HepG2 (cell line): Measurements from ENCODE around the gene ICOS. TPM values are rescaled to one million over a fixed set of nuclear protein-coding genes. Genes with fewer than 3 reads are reported as not detected.

Experiments
- ATAC-seq: fragments of 200-7000 bp; cut with Tn5 transposase; 3 replicates; pipeline ENCODE4 v1.9.1; 2020; ENCODE audit warnings: mild to moderate bottlenecking, moderate library complexity
- BruUV-seq: library from RNA; stranded (reverse); fragments of 400-500 nt; replicated peaks from 2 replicates; lab custom pipeline; 2021; lab: Mats Ljungman, UMichigan
- CTCF ChIA-PET: fragments of 300-600 bp; formaldehyde crosslinking; extraction: SDS; loops from one replicate; lab custom pipeline; 2021; ENCODE audit warnings: low total read pairs, inconsistent platforms, low intra/inter-chr PET ratio; lab: Yijun Ruan, JAX
- POLR2A ChIA-PET: fragments of 350-600 bp; sonication (Branson Sonifier 250); formaldehyde crosslinking; loops from one replicate; lab custom pipeline; 2020; ENCODE audit warnings: antibody characterized with exemption, inconsistent platforms; lab: Yijun Ruan, JAX
- DNase-seq: peaks from one replicate; pipeline ENCODE4 v3.0.0-alpha.2; 2015; ENCODE audit warnings: low spot score
- FAIRE-seq: peaks from 3 replicates; lab custom pipeline; 2011; peaks lifted over from hg19 to GRCh38; lab: Jason Lieb, UNC
- H2AFZ ChIP-seq: one replicate; pipeline ENCODE4 v1.6.1; 2011; ENCODE audit warnings: low read length, inconsistent platforms
- H3K27ac ChIP-seq: fragments of 300-600 bp; 3 replicates; pipeline ENCODE4 v1.8.0; 2011; ENCODE audit warnings: mixed run types, mild to moderate bottlenecking, mixed read lengths, low read length, inconsistent platforms; ENCODE audit not compliant: insufficient read depth; ENCODE audit errors: extremely low read length
- H3K27me3 ChIP-seq, 2 experiments: fragments of 200-600 bp in 1 of 2; 2 replicates in 1 of 2; 3 replicates in 1 of 2; pipeline versions ENCODE4 v1.6.0 to v1.8.0; 2011; ENCODE audit warnings: low read length in 2 of 2, mild to moderate bottlenecking in 2 of 2, moderate library complexity in 2 of 2, inconsistent platforms in 1 of 2; ENCODE audit not compliant: insufficient read depth in 2 of 2, control insufficient read depth in 1 of 2
- H3K36me3 ChIP-seq, 2 experiments: fragments of 200-600 bp in 1 of 2; replicated peaks in 1 of 2; 2 replicates in 1 of 2; 3 replicates in 1 of 2; pipeline versions ENCODE4 v1.5.1 to v1.8.0; 2011; ENCODE audit warnings: low read length in 2 of 2, inconsistent platforms in 1 of 2; ENCODE audit not compliant: insufficient read depth in 2 of 2, control insufficient read depth in 1 of 2
- H3K4me1 ChIP-seq: 2 replicates; pipeline ENCODE4 v1.5.1; 2012; ENCODE audit warnings: low read length, inconsistent platforms; ENCODE audit not compliant: insufficient read depth
- H3K4me2 ChIP-seq: 2 replicates; pipeline ENCODE4 v1.6.0; 2011; ENCODE audit warnings: low read depth, low read length, inconsistent platforms
- H3K4me3 ChIP-seq, 3 experiments: fragments of 200-600 bp in 1 of 3; sonication (generic), shearing (Covaris generic) in 1 of 3; replicated peaks in 1 of 3; 2 replicates each; pipeline ENCODE4 v1.5.1; 2011 to 2016; ENCODE audit warnings: low read length in 3 of 3, inconsistent platforms in 2 of 3, low read depth in 2 of 3, mild to moderate bottlenecking in 2 of 3, control low read depth in 1 of 3, mixed read lengths in 1 of 3; ENCODE audit not compliant: insufficient read depth in 1 of 3
- H3K79me2 ChIP-seq: one replicate; pipeline ENCODE4 v1.6.1; 2011; ENCODE audit warnings: low read length, inconsistent platforms; ENCODE audit not compliant: insufficient read depth
- H3K9ac ChIP-seq: 2 replicates; pipeline ENCODE4 v1.6.0; 2011; ENCODE audit warnings: mild to moderate bottlenecking, low read depth, low read length, inconsistent platforms; ENCODE audit not compliant: insufficient read depth
- H3K9me3 ChIP-seq: 2 replicates; pipeline ENCODE4 v1.5.1; 2012; ENCODE audit warnings: mild to moderate bottlenecking, low read length
- H4K20me1 ChIP-seq: 2 replicates; pipeline ENCODE4 v1.6.0; 2011; ENCODE audit warnings: inconsistent platforms, mild to moderate bottlenecking, low read length, moderate library complexity; ENCODE audit not compliant: insufficient read depth
- FOXA3 ChIP-seq: IDR thresholded peaks from 2 replicates; pipeline ENCODE4 v1.6.1; 2016; ENCODE audit warnings: missing genetic modification reagents, missing compliant biosample characterization
- SOX6 ChIP-seq, 2 experiments: fragments of 450-650 bp in 1 of 2; sonication (generic) in 1 of 2; formaldehyde crosslinking in 1 of 2; IDR thresholded peaks; 2 replicates each; pipeline versions ENCODE4 v1.4.0 to v1.6.1; 2017 to 2020; ENCODE audit warnings: antibody characterized with exemption in 1 of 2, mild to moderate bottlenecking in 1 of 2, missing genetic modification reagents in 1 of 2
- ZNF12 ChIP-seq: sonication (generic); formaldehyde crosslinking; IDR thresholded peaks from 2 replicates; pipeline ENCODE4 v1.5.0; 2020; ENCODE audit warnings: missing genetic modification reagents
- WGBS: methylation state at CpG from one replicate; pipeline ENCODE4 v1.1.6; 2017; ENCODE audit warnings: low lambda C conversion rate; 5-methylcytosine and 5-hydroxymethylcytosine counted together
- in situ Hi-C: cut with HindIII; loops from 2 replicates; pipeline ENCODE4 v1.10.0; 2017; ENCODE audit warnings: low pct_unique_long_range_greater_than_20kb; ENCODE audit not compliant: extremely low pct_ligation_motif_present
- intact Hi-C: fragments of 100-400 bp; cut with micrococcal nuclease; formaldehyde crosslinking; loops from one replicate; pipeline ENCODE4 v1.10.0; 2022; ENCODE audit not compliant: unreplicated experiment
- polyA plus RNA-seq, 8 experiments: library from polyadenylated mRNA; depleted of rRNA in 3 of 8; stranded (reverse) in 7 of 8; unstranded in 1 of 8; fragments of >200 nt; fragmentation: Illumina TruSeq in 4 of 8; extraction: Trizol in 4 of 8; gene quantifications; 2 replicates each; pipeline versions ENCODE4 v1.2.1 to v1.2.3, GENCODE V29; 2011 to 2016; ENCODE audit warnings: low read depth in 4 of 8, missing spikeins in 1 of 8, mixed read lengths in 1 of 8; ENCODE audit not compliant: insufficient read depth in 1 of 8
- total RNA-seq, 5 experiments: library from RNA; depleted of rRNA; stranded (reverse); fragments of >200 nt; fragmentation: Illumina TruSeq; extraction: Trizol; gene quantifications; 2 replicates each; pipeline ENCODE4 v1.2.3, GENCODE V29; 2016; ENCODE audit warnings: low read depth in 1 of 5
- TF ChIP-seq, protein P1 (sequence below): sonication (generic); formaldehyde crosslinking; IDR thresholded peaks from 2 replicates; pipeline ENCODE4 v1.5.0; 2020; ENCODE audit warnings: missing genetic modification reagents, mild to moderate bottlenecking, borderline replicate concordance
- TF ChIP-seq, protein P2 (sequence below): sonication (generic); formaldehyde crosslinking; IDR thresholded peaks from 2 replicates; pipeline ENCODE4 v1.4.0; 2020; ENCODE audit warnings: mild to moderate bottlenecking, missing genetic modification reagents
- TF ChIP-seq, protein P3 (sequence below): sonication (generic); formaldehyde crosslinking; IDR thresholded peaks from 2 replicates; pipeline ENCODE4 v1.5.0; 2020; ENCODE audit warnings: mild to moderate bottlenecking, missing genetic modification reagents, borderline replicate concordance
- TF ChIP-seq, protein P4 (sequence below), 2 experiments: sonication (generic) in 1 of 2; formaldehyde crosslinking in 1 of 2; IDR thresholded peaks; 2 replicates each; pipeline versions ENCODE4 v1.4.0 to v1.6.1; 2018 to 2020; ENCODE audit warnings: missing genetic modification reagents in 2 of 2, borderline replicate concordance in 1 of 2, low read depth in 1 of 2, mild to moderate bottlenecking in 1 of 2, missing biosample characterization in 1 of 2

The ICOS gene
- total and polyA plus RNA-seq, 2 of the 13 experiments (the other 11 are each of a cell fraction or from before 2014, with no cell fraction given), result not detected

- Histone ChIP-seq H3K79me2 (no peaks in the 10 kb centered on the region), H3K9me3 (no peaks in the 10 kb centered on the region), H3K4me3 (no peak overlapping the region), H3K9ac (no peak overlapping the region), H3K36me3 (no peaks in the 10 kb centered on the region), H3K27me3 (peaks cover 0 to 8% of the 10 kb centered on the region in 2 experiments; a peak in 1 of 5 replicates), H2AFZ (no peak overlapping the region), H4K20me1 (no peaks in the 10 kb centered on the region), H3K4me2 (no peak overlapping the region), H3K4me1 (no peaks in the 10 kb centered on the region), H3K27ac (no peak overlapping the region)
- no TSS peak for BruUV-seq
- intact Hi-C loops, result no loop called here
- in situ Hi-C loops, result no loop called here
- FAIRE-seq (no peak), ATAC-seq (no peak), DNase-seq (no peak)
- CTCF ChIA-PET, result no interaction called here
- WGBS, result 7% methylated on average over 5 of the region's 5 CpGs
- TF ChIP-seq, protein P1, sequence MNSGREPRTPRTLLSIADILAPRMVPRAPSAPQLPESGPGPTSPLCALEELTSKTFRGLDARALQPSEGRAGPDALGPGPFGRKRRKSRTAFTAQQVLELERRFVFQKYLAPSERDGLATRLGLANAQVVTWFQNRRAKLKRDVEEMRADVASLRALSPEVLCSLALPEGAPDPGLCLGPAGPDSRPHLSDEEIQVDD, result no peak
- POLR2A ChIA-PET, result no interaction called here
Observed at GRCh38 chr2:203934041-203934492, 2.5 kb upstream of the ICOS start.

GRCh38 chr2:203934711-203935438 is 1.7 kb upstream of the ICOS start:
- H3K9me3 ChIP-seq, result no peaks in the 10 kb centered on the region
- no TSS peak for BruUV-seq
- H3K36me3 ChIP-seq, result no peaks in the 10 kb centered on the region
- POLR2A ChIA-PET, result no interaction called here
- H3K27ac ChIP-seq, result no peak overlapping the region
- in situ Hi-C loops, result no loop called here
- no peak overlapping the region for H3K4me3 ChIP-seq
- H3K27me3 ChIP-seq, result peaks cover 0 to 8% of the 10 kb centered on the region in 2 experiments; a peak in 1 of 5 replicates
- intact Hi-C loops, result no loop called here
- H4K20me1 ChIP-seq, result no peaks in the 10 kb centered on the region
- H2AFZ ChIP-seq, result no peak overlapping the region
- ATAC-seq (no peak; the same call in 1 of the 3 replicates), DNase-seq (no peak), FAIRE-seq (no peak)
- H3K4me2 ChIP-seq, result no peak overlapping the region
- WGBS, result 32% methylated on average over 8 of the region's 8 CpGs
- H3K4me1 ChIP-seq, result no peaks in the 10 kb centered on the region
- H3K9ac ChIP-seq, result no peak overlapping the region
- H3K79me2 ChIP-seq, result no peaks in the 10 kb centered on the region
- CTCF ChIA-PET, result no interaction called here
- TF ChIP-seq, protein P2, sequence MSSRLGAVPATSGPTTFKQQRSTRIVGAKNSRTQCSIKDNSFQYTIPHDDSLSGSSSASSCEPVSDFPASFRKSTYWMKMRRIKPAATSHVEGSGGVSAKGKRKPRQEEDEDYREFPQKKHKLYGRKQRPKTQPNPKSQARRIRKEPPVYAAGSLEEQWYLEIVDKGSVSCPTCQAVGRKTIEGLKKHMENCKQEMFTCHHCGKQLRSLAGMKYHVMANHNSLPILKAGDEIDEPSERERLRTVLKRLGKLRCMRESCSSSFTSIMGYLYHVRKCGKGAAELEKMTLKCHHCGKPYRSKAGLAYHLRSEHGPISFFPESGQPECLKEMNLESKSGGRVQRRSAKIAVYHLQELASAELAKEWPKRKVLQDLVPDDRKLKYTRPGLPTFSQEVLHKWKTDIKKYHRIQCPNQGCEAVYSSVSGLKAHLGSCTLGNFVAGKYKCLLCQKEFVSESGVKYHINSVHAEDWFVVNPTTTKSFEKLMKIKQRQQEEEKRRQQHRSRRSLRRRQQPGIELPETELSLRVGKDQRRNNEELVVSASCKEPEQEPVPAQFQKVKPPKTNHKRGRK (CRISPR knock-in tag), result no peak
- no peak for TF ChIP-seq ZNF12 (CRISPR knock-in tag)
- TF ChIP-seq, protein P3, sequence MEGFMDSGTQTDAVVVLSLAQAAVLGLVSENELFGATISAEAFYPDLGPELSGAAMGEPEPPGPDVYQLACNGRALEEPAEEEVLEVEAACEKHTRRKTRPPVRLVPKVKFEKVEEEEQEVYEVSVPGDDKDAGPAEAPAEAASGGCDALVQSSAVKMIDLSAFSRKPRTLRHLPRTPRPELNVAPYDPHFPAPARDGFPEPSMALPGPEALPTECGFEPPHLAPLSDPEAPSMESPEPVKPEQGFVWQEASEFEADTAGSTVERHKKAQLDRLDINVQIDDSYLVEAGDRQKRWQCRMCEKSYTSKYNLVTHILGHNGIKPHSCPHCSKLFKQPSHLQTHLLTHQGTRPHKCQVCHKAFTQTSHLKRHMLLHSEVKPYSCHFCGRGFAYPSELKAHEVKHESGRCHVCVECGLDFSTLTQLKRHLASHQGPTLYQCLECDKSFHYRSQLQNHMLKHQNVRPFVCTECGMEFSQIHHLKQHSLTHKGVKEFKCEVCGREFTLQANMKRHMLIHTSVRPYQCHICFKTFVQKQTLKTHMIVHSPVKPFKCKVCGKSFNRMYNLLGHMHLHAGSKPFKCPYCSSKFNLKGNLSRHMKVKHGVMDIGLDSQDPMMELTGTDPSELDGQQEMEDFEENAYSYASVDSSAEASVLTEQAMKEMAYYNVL (CRISPR knock-in tag), result no peak
- TF ChIP-seq, protein P4, sequence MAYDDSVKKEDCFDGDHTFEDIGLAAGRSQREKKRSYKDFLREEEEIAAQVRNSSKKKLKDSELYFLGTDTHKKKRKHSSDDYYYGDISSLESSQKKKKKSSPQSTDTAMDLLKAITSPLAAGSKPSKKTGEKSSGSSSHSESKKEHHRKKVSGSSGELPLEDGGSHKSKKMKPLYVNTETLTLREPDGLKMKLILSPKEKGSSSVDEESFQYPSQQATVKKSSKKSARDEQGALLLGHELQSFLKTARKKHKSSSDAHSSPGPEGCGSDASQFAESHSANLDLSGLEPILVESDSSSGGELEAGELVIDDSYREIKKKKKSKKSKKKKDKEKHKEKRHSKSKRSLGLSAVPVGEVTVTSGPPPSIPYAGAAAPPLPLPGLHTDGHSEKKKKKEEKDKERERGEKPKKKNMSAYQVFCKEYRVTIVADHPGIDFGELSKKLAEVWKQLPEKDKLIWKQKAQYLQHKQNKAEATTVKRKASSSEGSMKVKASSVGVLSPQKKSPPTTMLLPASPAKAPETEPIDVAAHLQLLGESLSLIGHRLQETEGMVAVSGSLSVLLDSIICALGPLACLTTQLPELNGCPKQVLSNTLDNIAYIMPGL (CRISPR knock-in tag; IDR thresholded peaks at IDR 0.05; ENCODE audit: borderline replicate concordance in 1 of 2, low read depth in 1 of 2), result no peak
- no peak for TF ChIP-seq FOXA3 (CRISPR knock-in tag)
- TF ChIP-seq SOX6 (IDR thresholded peaks at IDR 0.05), result no peak
- TF ChIP-seq SOX6 (CRISPR knock-in tag; IDR thresholded peaks at IDR 0.05), result no peak
